Keratinocyte (primary cell): ENCODE data around the gene MYH9.

Source experiments
- EZH2 ChIP-seq: IDR thresholded peaks from one replicate; pipeline ENCODE4 v1.6.1; 2012; ENCODE audit warnings: inconsistent platforms, mild to moderate bottlenecking, low read length, moderate library complexity
- TF ChIP-seq, protein P1 (sequence below), 3 experiments: IDR thresholded peaks in 1 of 3; conservative IDR thresholded peaks in 1 of 3; optimal IDR thresholded peaks in 1 of 3; 2 replicates in 2 of 3; 3 replicates in 1 of 3; pipeline versions ENCODE3 to v1.5.1; 2011; ENCODE audit warnings: low read length in 3 of 3, mild to moderate bottlenecking in 3 of 3, moderate library complexity in 2 of 3, control low read depth in 1 of 3, inconsistent platforms in 1 of 3; ENCODE audit not compliant: insufficient read depth in 2 of 3; ENCODE audit errors: extremely low read depth in 1 of 3

DNA sequence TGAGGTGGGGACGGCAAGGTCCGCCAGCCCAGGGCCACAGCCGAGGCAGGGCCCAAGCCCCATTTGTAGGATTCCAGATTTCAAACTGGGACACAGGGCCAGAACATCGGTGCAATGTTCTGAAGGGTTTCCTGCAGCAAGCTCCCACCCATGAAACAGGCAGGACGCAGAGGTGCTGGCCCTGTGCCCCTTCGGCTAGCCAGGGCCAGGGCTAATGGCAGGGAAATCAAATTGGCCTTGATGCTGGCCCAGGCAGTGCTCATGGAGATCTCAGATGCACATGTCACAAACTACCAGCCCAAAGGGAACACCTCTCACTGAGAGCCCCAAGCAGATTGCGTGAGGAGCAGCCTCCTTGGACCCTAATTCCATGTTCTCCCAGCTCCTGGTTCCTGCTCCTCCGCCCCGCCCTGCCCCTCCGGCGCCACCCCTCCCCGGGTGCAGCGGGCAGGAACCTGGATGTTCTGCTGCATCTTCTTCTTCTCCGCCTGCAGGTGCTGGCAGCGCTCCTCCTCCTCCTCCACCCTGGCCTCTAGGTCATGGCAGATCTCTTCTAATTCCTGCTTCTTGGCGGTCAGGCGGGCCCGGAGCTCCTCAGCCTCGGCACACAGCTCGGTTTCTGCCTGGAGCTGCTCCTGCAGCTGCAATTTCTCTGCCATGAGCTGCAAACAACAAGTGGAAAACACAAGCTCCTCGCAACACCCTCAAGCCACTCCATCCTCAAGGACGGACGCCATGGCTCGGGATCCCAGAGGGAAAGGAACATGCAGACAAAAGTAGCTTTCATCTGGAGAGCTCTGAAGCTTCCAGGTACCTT, 87.2 kb downstream of the MYH9 start:
- TF ChIP-seq, protein P1, sequence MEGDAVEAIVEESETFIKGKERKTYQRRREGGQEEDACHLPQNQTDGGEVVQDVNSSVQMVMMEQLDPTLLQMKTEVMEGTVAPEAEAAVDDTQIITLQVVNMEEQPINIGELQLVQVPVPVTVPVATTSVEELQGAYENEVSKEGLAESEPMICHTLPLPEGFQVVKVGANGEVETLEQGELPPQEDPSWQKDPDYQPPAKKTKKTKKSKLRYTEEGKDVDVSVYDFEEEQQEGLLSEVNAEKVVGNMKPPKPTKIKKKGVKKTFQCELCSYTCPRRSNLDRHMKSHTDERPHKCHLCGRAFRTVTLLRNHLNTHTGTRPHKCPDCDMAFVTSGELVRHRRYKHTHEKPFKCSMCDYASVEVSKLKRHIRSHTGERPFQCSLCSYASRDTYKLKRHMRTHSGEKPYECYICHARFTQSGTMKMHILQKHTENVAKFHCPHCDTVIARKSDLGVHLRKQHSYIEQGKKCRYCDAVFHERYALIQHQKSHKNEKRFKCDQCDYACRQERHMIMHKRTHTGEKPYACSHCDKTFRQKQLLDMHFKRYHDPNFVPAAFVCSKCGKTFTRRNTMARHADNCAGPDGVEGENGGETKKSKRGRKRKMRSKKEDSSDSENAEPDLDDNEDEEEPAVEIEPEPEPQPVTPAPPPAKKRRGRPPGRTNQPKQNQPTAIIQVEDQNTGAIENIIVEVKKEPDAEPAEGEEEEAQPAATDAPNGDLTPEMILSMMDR (optimal IDR thresholded peaks at IDR 0.05 in 1 of 3, IDR thresholded peaks at IDR 0.05 in 1 of 3, conservative IDR thresholded peaks at IDR 0.05 in 1 of 3; ENCODE audit: extremely low read depth in 1 of 3, insufficient read depth in 2 of 3, low read length in 3 of 3): no peak
- TF ChIP-seq EZH2: no peak
